ENCODE data around the gene TPST1. TPM values are rescaled to one million over a fixed set of nuclear protein-coding genes. Genes with fewer than 3 reads are reported as not detected.

The TPST1 gene
- total and polyA plus RNA-seq, 2 of the 8 experiments (the other 6 are each of a cell fraction or from before 2014, with no cell fraction given): 8.2 to 18.4 TPM

- TF ChIP-seq EP300 (IDR thresholded peaks at IDR 0.05; ENCODE audit: borderline replicate concordance in 1 of 2, low read depth in 2 of 2, low read length in 2 of 2): no peak
These were observed 33.8 kb downstream of the TPST1 start (continued) for GRCh38 chr7:66238773-66239466.

Measured in H1 (cell line).